HepG2 (cell line): ENCODE data around the gene TRIM4. TPM values are rescaled to one million over a fixed set of nuclear protein-coding genes. Genes with fewer than 3 reads are reported as not detected.

Experiments used
- ARID2 ChIP-seq: sonication (generic); formaldehyde crosslinking; IDR thresholded peaks from 2 replicates; pipeline ENCODE4 v1.8.1; 2022; ENCODE audit warnings: mild to moderate bottlenecking, missing genetic modification reagents, borderline replicate concordance
- GABPB1 ChIP-seq: IDR thresholded peaks from 2 replicates; pipeline ENCODE4 v1.6.1; 2016; ENCODE audit warnings: mild to moderate bottlenecking, missing genetic modification reagents, moderate library complexity, missing compliant biosample characterization
- HCFC1 ChIP-seq: fragments of 150-350 bp; IDR thresholded peaks from 2 replicates; pipeline ENCODE4 v1.6.1; 2014; ENCODE audit warnings: low read depth, low read length
- IKZF1 ChIP-seq: fragments of 450-650 bp; IDR thresholded peaks from 2 replicates; pipeline ENCODE4 v1.7.1; 2016
- KDM4B ChIP-seq: sonication (generic); formaldehyde crosslinking; IDR thresholded peaks from 2 replicates; pipeline ENCODE4 v1.4.0; 2020; ENCODE audit warnings: missing genetic modification reagents
- KDM6A ChIP-seq: IDR thresholded peaks from 2 replicates; pipeline ENCODE4 v1.6.1; 2016; ENCODE audit warnings: low read depth
- NAIF1 ChIP-seq: sonication (generic); formaldehyde crosslinking; IDR thresholded peaks from 2 replicates; pipeline ENCODE4 v1.5.0; 2020; ENCODE audit warnings: mild to moderate bottlenecking, missing genetic modification reagents, borderline replicate concordance
- SIN3B ChIP-seq: fragments of 150-350 bp; IDR thresholded peaks from 2 replicates; pipeline ENCODE4 v1.6.1; 2014; ENCODE audit warnings: low read length
- SMAD3 ChIP-seq: sonication (generic); formaldehyde crosslinking; IDR thresholded peaks from 2 replicates; pipeline ENCODE4 v1.4.0; 2020; ENCODE audit warnings: missing genetic modification reagents
- SP1 ChIP-seq, 2 experiments: fragments of 450-650 bp in 1 of 2; sonication (generic) in 1 of 2; formaldehyde crosslinking in 1 of 2; IDR thresholded peaks; 2 replicates each; pipeline versions ENCODE4 v1.4.0 to v1.6.1; 2016 to 2020; ENCODE audit warnings: missing genetic modification reagents in 1 of 2
- TFDP1 ChIP-seq: IDR thresholded peaks from 2 replicates; pipeline ENCODE4 v1.6.1; 2016; ENCODE audit warnings: missing compliant biosample characterization, missing genetic modification reagents, borderline replicate concordance
- XBP1 ChIP-seq: sonication (generic); formaldehyde crosslinking; IDR thresholded peaks from 2 replicates; pipeline ENCODE4 v1.5.0; 2020; ENCODE audit warnings: missing genetic modification reagents
- ZFP1 ChIP-seq: IDR thresholded peaks from 2 replicates; pipeline ENCODE4 v1.6.1; 2016
- ZGPAT ChIP-seq: IDR thresholded peaks from 2 replicates; pipeline ENCODE4 v1.6.1; 2016; ENCODE audit warnings: mild to moderate bottlenecking
- ZNF17 ChIP-seq: sonication (generic); formaldehyde crosslinking; IDR thresholded peaks from 2 replicates; pipeline ENCODE4 v1.5.0; 2020; ENCODE audit warnings: mild to moderate bottlenecking, missing genetic modification reagents
- ZNF232 ChIP-seq: sonication (generic); formaldehyde crosslinking; IDR thresholded peaks from 2 replicates; pipeline ENCODE4 v1.4.0; 2020; ENCODE audit warnings: missing genetic modification reagents, borderline replicate concordance
- ZNF275 ChIP-seq: sonication (generic); formaldehyde crosslinking; IDR thresholded peaks from 2 replicates; pipeline ENCODE4 v1.8.0; 2022; ENCODE audit warnings: missing genetic modification reagents, mild to moderate bottlenecking, inconsistent platforms, borderline replicate concordance
- ZNF331 ChIP-seq: sonication (generic); formaldehyde crosslinking; IDR thresholded peaks from 2 replicates; pipeline ENCODE4 v1.4.0; 2020; ENCODE audit warnings: missing genetic modification reagents
- ZNF362 ChIP-seq: sonication (generic); formaldehyde crosslinking; IDR thresholded peaks from 2 replicates; pipeline ENCODE4 v1.4.0; 2020; ENCODE audit warnings: missing genetic modification reagents, mild to moderate bottlenecking, borderline replicate concordance
- ZNF558 ChIP-seq: sonication (generic); formaldehyde crosslinking; IDR thresholded peaks from 2 replicates; pipeline ENCODE4 v1.9.0; 2022; ENCODE audit warnings: mild to moderate bottlenecking, missing genetic modification reagents, borderline replicate concordance
- ZNF616 ChIP-seq: sonication (generic); formaldehyde crosslinking; IDR thresholded peaks from 2 replicates; pipeline ENCODE4 v1.5.0; 2020; ENCODE audit warnings: low read depth, mild to moderate bottlenecking, missing genetic modification reagents
- ZNF691 ChIP-seq: sonication (generic); formaldehyde crosslinking; IDR thresholded peaks from 2 replicates; pipeline ENCODE4 v1.4.0; 2020; ENCODE audit warnings: missing genetic modification reagents, low read depth, mild to moderate bottlenecking, borderline replicate concordance
- ZNF879 ChIP-seq: sonication (generic); formaldehyde crosslinking; IDR thresholded peaks from 2 replicates; pipeline ENCODE4 v1.8.1; 2023; ENCODE audit warnings: missing genetic modification reagents
- ZSCAN21 ChIP-seq: sonication (generic); formaldehyde crosslinking; IDR thresholded peaks from 2 replicates; pipeline ENCODE4 v1.8.0; 2022; ENCODE audit warnings: mild to moderate bottlenecking, missing genetic modification reagents, moderate library complexity, borderline replicate concordance
- ZSCAN22 ChIP-seq: sonication (generic); formaldehyde crosslinking; IDR thresholded peaks from 2 replicates; pipeline ENCODE4 v1.4.0; 2020; ENCODE audit warnings: mild to moderate bottlenecking, missing genetic modification reagents
- polyA plus RNA-seq, 8 experiments: library from polyadenylated mRNA; depleted of rRNA in 3 of 8; stranded (reverse) in 7 of 8; unstranded in 1 of 8; fragments of >200 nt; fragmentation: Illumina TruSeq in 4 of 8; extraction: Trizol in 4 of 8; gene quantifications; 2 replicates each; pipeline versions ENCODE4 v1.2.1 to v1.2.3, GENCODE V29; 2011 to 2016; ENCODE audit warnings: low read depth in 4 of 8, missing spikeins in 1 of 8, mixed read lengths in 1 of 8; ENCODE audit not compliant: insufficient read depth in 1 of 8
- total RNA-seq, 5 experiments: library from RNA; depleted of rRNA; stranded (reverse); fragments of >200 nt; fragmentation: Illumina TruSeq; extraction: Trizol; gene quantifications; 2 replicates each; pipeline ENCODE4 v1.2.3, GENCODE V29; 2016; ENCODE audit warnings: low read depth in 1 of 5

TRIM4 gene
- total and polyA plus RNA-seq, 2 of the 13 experiments (the other 11 are each of a cell fraction or from before 2014, with no cell fraction given), result 17.6 to 21.7 TPM

- TF ChIP-seq ZNF362 (CRISPR knock-in tag), result peak; percentile 37; the same call in 1 of the 2 replicates
- TF ChIP-seq ZNF17 (CRISPR knock-in tag), result no peak
- TF ChIP-seq XBP1 (CRISPR knock-in tag), result no peak
- TF ChIP-seq NAIF1, result no peak
- no peak for TF ChIP-seq ZNF616 (CRISPR knock-in tag)
- no peak for TF ChIP-seq ARID2 (CRISPR knock-in tag)
- TF ChIP-seq GABPB1 (CRISPR knock-in tag), result peak; percentile 21
- TF ChIP-seq ZSCAN22, result no peak
- TF ChIP-seq IKZF1, result no peak
- peak; percentile 44; the same call in 1 of the 2 replicates for TF ChIP-seq TFDP1 (CRISPR knock-in tag)
- TF ChIP-seq ZNF275 (CRISPR knock-in tag), result no peak
- TF ChIP-seq ZNF331 (CRISPR knock-in tag), result no peak
- TF ChIP-seq HCFC1, result no peak
- TF ChIP-seq KDM4B (CRISPR knock-in tag), result peak; percentile 77; the same call in 1 of the 2 replicates
- TF ChIP-seq ZNF691 (CRISPR knock-in tag), result no peak
- no peak for TF ChIP-seq ZNF879
- peak; percentile 91 for TF ChIP-seq KDM6A (CRISPR knock-in tag)
- no peak for TF ChIP-seq SMAD3 (CRISPR knock-in tag)
- no peak for TF ChIP-seq ZNF558
- TF ChIP-seq SIN3B, result no peak
- peak; percentile 61 for TF ChIP-seq ZGPAT
- TF ChIP-seq ZSCAN21 (CRISPR knock-in tag), result no peak
- TF ChIP-seq SP1 (IDR thresholded peaks at IDR 0.05), result no peak
- no peak for TF ChIP-seq SP1 (CRISPR knock-in tag; IDR thresholded peaks at IDR 0.05)
- no peak for TF ChIP-seq ZNF232 (CRISPR knock-in tag)
- no peak for TF ChIP-seq ZFP1
Measured at GRCh38 chr7:99860281-99861127, 58.8 kb downstream of the TRIM4 start (continued).
